ENCODE results near the gene CREB3L1. TPM values are rescaled to one million over a fixed set of nuclear protein-coding genes. Genes with fewer than 3 reads are reported as not detected.

Gene CREB3L1
- total RNA-seq, 3 donors from 2014 or later (not counting 1 experiment from before 2014, with no cell fraction given): not detected

GRCh38 chr11:46249103-46249937 lies 28.1 kb upstream of the CREB3L1 start:
- Histone ChIP-seq H3K36me3 (ENCODE audit: control insufficient read depth, insufficient read depth, low read length) (no peaks in the 10 kb centered on the region), H3K4me1 (ENCODE audit: control insufficient read depth, insufficient read depth, low read length) (no peaks in the 10 kb centered on the region), H3K27ac (ENCODE audit: low read length) (no peak overlapping the region), H3K4me3 (ENCODE audit: low read length) (no peak overlapping the region), H3K27me3 (ENCODE audit: control insufficient read depth, insufficient read depth, low read length) (no peaks in the 10 kb centered on the region), H3K9me3 (ENCODE audit: control insufficient read depth, insufficient read depth, low read length) (no peaks in the 10 kb centered on the region)
- ATAC-seq (no peak), DNase-seq (no peak)
- Mint-ChIP-seq H3K36me3 (no peaks in the 10 kb centered on the region), H3K27me3 (ENCODE audit: low read depth in 2 of 2) (peaks cover 0 to 8% of the 10 kb centered on the region in 2 donors), H3K9me3 (no peaks in the 10 kb centered on the region), H3K4me1 (no peaks in the 10 kb centered on the region), H3K4me3 (no peak overlapping the region), H3K27ac (no peak overlapping the region)
- intact Hi-C loops (cut with micrococcal nuclease): no loop called here
- WGBS (ENCODE audit: insufficient coverage): 56% methylated on average over 8 of the region's 8 CpGs
- TF ChIP-seq CTCF (IDR thresholded peaks at IDR 0.05): no peak

- Mint-ChIP-seq H3K27me3 (ENCODE audit: low read depth in 2 of 2) (peaks cover 0 to 8% of the 10 kb centered on the region in 2 donors), H3K27ac (no peak overlapping the region), H3K36me3 (no peaks in the 10 kb centered on the region), H3K4me3 (no peak overlapping the region), H3K9me3 (no peaks in the 10 kb centered on the region), H3K4me1 (no peaks in the 10 kb centered on the region)
- Histone ChIP-seq H3K27ac (ENCODE audit: low read length) (no peak overlapping the region), H3K36me3 (ENCODE audit: control insufficient read depth, insufficient read depth, low read length) (no peaks in the 10 kb centered on the region), H3K27me3 (ENCODE audit: control insufficient read depth, insufficient read depth, low read length) (no peaks in the 10 kb centered on the region), H3K9me3 (ENCODE audit: control insufficient read depth, insufficient read depth, low read length) (no peaks in the 10 kb centered on the region), H3K4me3 (ENCODE audit: low read length) (no peak overlapping the region), H3K4me1 (ENCODE audit: control insufficient read depth, insufficient read depth, low read length) (no peaks in the 10 kb centered on the region)
- ATAC-seq: no peak
- WGBS (ENCODE audit: insufficient coverage): 93% methylated on average over 4 of the region's 4 CpGs
- no peak for DNase-seq
- intact Hi-C loops (cut with micrococcal nuclease): no loop called here
- TF ChIP-seq CTCF (IDR thresholded peaks at IDR 0.05): no peak
Observed at GRCh38 chr11:46249938-46250744, 27.3 kb upstream of the CREB3L1 start.

GRCh38 chr11:46250745-46251052 lies 26.8 kb upstream of the CREB3L1 start:
- Mint-ChIP-seq H3K36me3 (no peaks in the 10 kb centered on the region), H3K4me3 (no peak overlapping the region), H3K27ac (no peak overlapping the region), H3K9me3 (no peaks in the 10 kb centered on the region), H3K4me1 (no peaks in the 10 kb centered on the region), H3K27me3 (ENCODE audit: low read depth in 2 of 2) (peaks cover 0 to 5% of the 10 kb centered on the region in 2 donors)
- intact Hi-C loops (cut with micrococcal nuclease): no loop called here
- Histone ChIP-seq H3K27ac (ENCODE audit: low read length) (no peak overlapping the region), H3K4me3 (ENCODE audit: low read length) (no peak overlapping the region), H3K9me3 (ENCODE audit: control insufficient read depth, insufficient read depth, low read length) (no peaks in the 10 kb centered on the region), H3K36me3 (ENCODE audit: control insufficient read depth, insufficient read depth, low read length) (no peaks in the 10 kb centered on the region), H3K27me3 (ENCODE audit: control insufficient read depth, insufficient read depth, low read length) (no peaks in the 10 kb centered on the region), H3K4me1 (ENCODE audit: control insufficient read depth, insufficient read depth, low read length) (no peaks in the 10 kb centered on the region)
- no peak for ATAC-seq
- WGBS (ENCODE audit: insufficient coverage): 75% methylated on average over 2 of the region's 2 CpGs
- TF ChIP-seq CTCF (IDR thresholded peaks at IDR 0.05): no peak
- no peak for DNase-seq

Measured in natural killer cell (primary cell).